OCI-LY7 (cell line): Measurements from ENCODE around the gene PDHX.

Experiments used
- CTCF ChIP-seq: fragments of 200-600 bp; sonication (generic); conservative IDR thresholded peaks from 2 replicates; pipeline ENCODE4 v1.5.1; 2014; ENCODE audit warnings: mild to moderate bottlenecking, antibody characterized with exemption, low read length, moderate library complexity, mixed read lengths
- EZH2phosphoT487 ChIP-seq: fragments of 200-600 bp; sonication (generic); IDR thresholded peaks from 2 replicates; pipeline ENCODE4 v1.6.1; 2018; ENCODE audit warnings: low read depth, borderline replicate concordance, mild to moderate bottlenecking, mixed run types, antibody characterized with exemption, low read length, moderate library complexity, mixed read lengths

DNA sequence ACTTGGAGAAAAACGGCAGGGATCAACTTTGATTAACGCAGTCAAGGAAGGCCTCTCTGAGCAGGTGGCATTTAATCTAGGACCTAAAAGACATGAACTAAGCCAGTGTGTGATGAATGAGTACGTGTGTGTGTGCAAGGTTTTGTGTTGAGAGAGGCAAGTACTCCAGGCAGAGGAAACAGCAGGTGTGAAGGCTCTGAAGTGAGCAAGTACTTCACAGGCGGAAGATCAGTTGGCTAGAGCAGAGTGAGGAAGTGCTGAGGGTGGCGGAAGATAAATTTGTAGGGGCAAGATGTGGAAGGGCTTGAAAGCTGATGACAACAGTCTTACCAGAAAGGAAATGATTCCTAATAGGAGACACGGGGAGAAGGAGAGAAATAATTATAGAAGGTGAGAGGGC, 7.0 kb upstream of the PDHX start:
- TF ChIP-seq CTCF (no peak), EZH2phosphoT487 (no peak)
